A549 treated with CORT108297 at 1 μM for 4 hours (cell line): ENCODE data around the gene IFIT3. TPM values are rescaled to one million over a fixed set of nuclear protein-coding genes. Genes with fewer than 3 reads are reported as not detected.

Experiments used
- total RNA-seq: library from RNA; stranded (reverse); fragments of 200-300 nt; extraction: Qiagen RNA extraction; gene quantifications from 5 replicates; pipeline ENCODE4 v1.2.3, GENCODE V29; 2022

IFIT3 gene, protein sequence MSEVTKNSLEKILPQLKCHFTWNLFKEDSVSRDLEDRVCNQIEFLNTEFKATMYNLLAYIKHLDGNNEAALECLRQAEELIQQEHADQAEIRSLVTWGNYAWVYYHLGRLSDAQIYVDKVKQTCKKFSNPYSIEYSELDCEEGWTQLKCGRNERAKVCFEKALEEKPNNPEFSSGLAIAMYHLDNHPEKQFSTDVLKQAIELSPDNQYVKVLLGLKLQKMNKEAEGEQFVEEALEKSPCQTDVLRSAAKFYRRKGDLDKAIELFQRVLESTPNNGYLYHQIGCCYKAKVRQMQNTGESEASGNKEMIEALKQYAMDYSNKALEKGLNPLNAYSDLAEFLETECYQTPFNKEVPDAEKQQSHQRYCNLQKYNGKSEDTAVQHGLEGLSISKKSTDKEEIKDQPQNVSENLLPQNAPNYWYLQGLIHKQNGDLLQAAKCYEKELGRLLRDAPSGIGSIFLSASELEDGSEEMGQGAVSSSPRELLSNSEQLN
- 4.2 to 6.5 TPM (median 5.9 TPM) in 5 replicates for total RNA-seq

GRCh38 chr10:89327803-89328441 lies at the start of gene IFIT3:
Gene IFIT3 (plus strand): TSS chr10:89327997. CDS start chr10:89328074, 77 bp downstream.

DNA sequence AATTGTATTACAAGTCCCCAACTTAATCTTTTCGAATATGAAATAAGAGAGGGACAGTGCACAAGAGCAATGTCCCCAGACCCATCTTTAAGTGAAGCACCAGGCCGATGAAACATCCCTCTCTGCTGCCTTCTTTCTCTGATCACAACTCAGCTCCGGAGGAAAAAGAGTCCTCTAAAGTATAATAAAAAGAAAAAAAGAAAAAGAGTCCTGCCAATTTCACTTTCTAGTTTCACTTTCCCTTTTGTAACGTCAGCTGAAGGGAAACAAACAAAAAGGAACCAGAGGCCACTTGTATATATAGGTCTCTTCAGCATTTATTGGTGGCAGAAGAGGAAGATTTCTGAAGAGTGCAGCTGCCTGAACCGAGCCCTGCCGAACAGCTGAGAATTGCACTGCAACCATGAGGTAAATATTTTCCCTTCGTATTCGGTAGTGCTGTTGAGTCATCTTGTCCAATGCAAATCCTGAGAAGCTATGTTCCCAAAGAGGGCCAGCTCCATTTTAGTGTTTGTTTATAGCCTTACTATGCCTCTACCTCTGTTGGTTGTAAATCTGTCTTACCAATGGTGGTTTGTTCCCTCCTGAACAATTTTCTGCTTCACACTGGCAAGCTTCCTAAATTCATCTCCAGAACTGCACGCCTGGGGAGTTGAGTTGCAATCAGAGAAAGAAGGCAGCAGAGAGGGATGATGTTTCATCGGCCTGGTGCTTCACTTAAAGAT lies 25.9 kb upstream of the IFIT3 start, which contains the start of gene IFIT2:
IFIT2 (plus strand) TSS at position 326 of the 725 bp plus-strand sequence; CDS start at position 404, 78 bp downstream.

DNA sequence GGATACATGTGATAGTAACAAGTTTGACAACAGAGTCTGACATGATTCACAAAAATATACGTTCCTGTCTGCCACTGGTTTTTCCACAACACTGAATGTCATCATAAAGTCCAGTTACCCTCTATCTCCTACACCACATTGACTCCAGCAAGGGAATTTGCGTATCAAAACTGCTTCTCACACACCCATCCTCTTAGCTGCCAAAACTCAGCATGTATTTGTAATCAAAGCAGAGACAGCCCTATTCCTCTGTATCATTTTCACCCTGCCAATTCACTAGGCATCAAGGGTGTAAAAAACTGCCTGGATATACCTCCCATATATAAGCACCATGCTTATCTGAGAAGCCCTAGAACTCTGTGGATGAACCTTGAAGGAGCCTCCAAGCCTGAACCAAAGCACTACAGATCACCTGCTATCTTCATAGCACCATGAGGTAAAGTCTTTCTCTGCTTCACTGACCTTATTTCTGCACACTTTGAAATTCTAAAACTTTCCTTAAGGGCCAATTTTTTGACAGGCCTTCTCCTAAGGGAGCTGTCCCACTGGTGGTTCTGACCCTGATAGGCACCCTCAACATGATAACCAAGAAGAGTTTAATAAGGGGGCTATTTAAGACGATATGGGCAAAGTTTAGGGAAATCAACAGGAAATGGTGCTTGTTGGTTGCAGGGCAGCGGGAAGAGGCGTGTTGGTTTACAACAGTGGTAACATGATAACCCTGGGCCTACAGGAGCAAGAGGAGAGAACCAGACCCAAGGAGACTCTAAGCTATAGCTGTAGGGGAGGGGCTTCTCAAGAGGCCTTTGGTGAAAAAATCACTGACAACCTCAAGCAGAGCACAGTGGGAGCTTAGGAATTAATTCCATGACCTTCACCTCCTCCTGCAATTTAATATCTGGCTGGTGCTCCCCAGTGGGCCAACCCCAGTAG lies 50.2 kb downstream of the IFIT3 start, which contains the start of gene IFIT1B:
IFIT1B (plus strand) TSS at position 352 of the 933 bp plus-strand sequence; CDS start at position 432, 80 bp downstream.

Other genes starting within 250 kb of the IFIT3 start
- gene CH25H, start 120.7 kb upstream of the IFIT3 start, total RNA-seq = 0.06 to 0.07 TPM (median 0.07 TPM) in 3 of 5 replicates, not detected in the others
- gene LIPA, start 76.2 kb upstream of the IFIT3 start, total RNA-seq = 42.6 to 54.6 TPM (median 44.5 TPM) in 5 replicates
- 2.4 to 3.5 TPM (median 3.3 TPM) in 5 replicates for gene IFIT2, start 26.0 kb upstream of the IFIT3 start, total RNA-seq
- gene IFIT1B, start 50.1 kb downstream of the IFIT3 start, total RNA-seq = not detected in 5 replicates
- gene IFIT1, start 64.6 kb downstream of the IFIT3 start, total RNA-seq = 4.1 to 6.9 TPM (median 5.1 TPM) in 5 replicates
- gene IFIT5, start 86.6 kb downstream of the IFIT3 start, total RNA-seq = 5.8 to 11.3 TPM (median 8.0 TPM) in 5 replicates
- 0.05 to 0.16 TPM (median 0.05 TPM) in 5 replicates for gene SLC16A12, start 207.6 kb downstream of the IFIT3 start, total RNA-seq